Activated CD4-positive, CD25-positive, alpha-beta regulatory T cell treated with anti-CD3 and anti-CD28 coated beads, Interleukin-2, amount 50 U/mL, for 72 hours (primary cell): ENCODE data around the gene MSI1.
A peak's percentile ranks its signal among the peaks of the same experiment; 100 is the strongest.

ENCODE experiments used
- DNase-seq: peaks from one replicate; pipeline ENCODE4 v3.0.0; 2021

MSI1 gene

GRCh38 chr12:120317224-120318105 lies 51.5 kb downstream of the MSI1 start:
- peak; percentile 100 for DNase-seq

DNA sequence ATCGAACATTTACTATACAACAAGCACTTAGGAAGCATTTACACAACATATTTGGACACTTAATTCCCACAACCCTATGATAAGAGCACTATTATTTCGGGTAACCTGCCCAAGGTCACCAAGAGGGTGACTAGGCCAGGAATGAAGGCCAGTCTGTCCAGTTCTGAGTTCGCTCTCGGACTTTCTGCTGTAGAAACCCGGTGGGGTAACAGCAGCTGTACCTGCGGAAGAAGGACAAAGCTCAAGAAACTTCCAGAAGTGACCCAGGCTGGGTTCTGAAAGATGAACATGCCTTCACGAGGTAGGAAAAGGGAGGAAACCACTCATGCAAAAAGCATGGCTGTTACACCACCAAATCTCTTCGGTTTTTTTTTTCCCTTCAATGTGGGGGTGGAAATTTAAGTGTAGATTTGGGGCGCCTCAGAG lies 52.2 kb downstream of the MSI1 start:
- DNase-seq, result no peak

DNA sequence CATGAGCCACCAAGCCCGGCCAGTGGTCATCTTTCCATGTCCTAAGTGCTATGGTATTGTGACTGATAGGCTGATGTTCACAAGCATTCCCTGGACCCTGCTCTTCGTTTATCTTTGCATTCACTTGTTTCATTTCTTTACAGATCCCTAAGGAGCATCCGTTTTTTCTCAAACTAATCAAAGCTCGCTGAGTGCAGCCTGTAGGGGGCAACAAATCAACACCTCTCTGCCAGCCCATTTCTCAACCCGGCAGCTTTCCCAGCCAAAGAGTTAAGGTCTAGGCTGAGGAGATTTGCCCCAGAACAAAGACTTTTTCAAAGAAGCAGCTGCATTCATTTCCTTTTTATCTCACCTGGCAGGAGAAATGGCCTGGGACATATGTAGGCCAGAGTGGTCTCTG lies 54.7 kb downstream of the MSI1 start:
- no peak for DNase-seq

DNA sequence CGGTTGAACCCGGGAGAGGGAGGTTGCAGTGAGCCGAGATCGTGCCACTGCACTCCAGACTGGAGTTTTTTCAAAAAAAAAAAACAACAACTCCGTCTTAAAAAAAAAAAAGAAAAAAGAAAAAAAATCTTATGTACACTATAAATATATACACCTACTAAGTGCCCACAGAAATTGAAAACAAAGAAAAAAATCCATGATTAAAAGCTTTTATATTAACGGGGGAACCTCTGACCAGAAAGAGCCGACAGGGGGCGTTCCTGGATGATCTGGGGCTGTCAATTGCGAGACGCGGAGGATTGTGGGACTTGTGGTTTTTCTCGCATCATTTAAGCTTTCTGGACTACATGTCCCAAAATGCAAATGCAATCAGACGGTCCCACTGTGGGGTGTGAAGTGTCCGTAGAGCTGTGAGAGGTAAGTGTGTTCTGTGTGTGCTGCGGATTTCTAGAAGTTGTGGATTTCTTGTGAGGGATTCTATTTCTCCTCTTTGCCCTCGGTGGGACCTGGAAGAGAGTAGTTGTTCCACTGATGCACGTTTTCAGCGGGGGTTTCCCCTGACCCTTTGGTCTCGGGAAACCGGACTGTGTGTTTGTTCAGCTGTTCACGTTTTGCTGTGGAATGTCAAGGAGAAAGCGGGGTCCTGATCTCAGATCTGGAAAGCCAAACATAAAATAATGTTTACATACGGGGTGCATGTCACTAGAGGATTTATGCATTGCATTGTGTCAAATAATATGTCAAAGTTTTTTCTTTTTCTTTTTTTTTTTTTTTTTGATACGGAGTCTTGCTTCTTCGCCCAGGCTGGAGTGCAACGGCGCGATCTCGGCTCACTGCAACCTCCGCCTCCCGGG lies 66.8 kb downstream of the MSI1 start, which contains the start of gene SIRT4:
SIRT4 (plus strand) TSS at position 360 of the 854 bp plus-strand sequence. CDS start 1,241 bp downstream, outside the sequence.
- DNase-seq, result peak; percentile 80

GRCh38 chr12:120292661-120293531 lies 76.1 kb downstream of the MSI1 start, which contains the start of gene RNU4-1:
Gene RNU4-1 (minus strand): TSS chr12:120293237.
- peak; percentile 61 for DNase-seq

GRCh38 chr12:120292411-120292660 lies 76.6 kb downstream of the MSI1 start:
- no peak for DNase-seq
